ENCODE data around the gene S100A10.

The S100A10 gene

DNA sequence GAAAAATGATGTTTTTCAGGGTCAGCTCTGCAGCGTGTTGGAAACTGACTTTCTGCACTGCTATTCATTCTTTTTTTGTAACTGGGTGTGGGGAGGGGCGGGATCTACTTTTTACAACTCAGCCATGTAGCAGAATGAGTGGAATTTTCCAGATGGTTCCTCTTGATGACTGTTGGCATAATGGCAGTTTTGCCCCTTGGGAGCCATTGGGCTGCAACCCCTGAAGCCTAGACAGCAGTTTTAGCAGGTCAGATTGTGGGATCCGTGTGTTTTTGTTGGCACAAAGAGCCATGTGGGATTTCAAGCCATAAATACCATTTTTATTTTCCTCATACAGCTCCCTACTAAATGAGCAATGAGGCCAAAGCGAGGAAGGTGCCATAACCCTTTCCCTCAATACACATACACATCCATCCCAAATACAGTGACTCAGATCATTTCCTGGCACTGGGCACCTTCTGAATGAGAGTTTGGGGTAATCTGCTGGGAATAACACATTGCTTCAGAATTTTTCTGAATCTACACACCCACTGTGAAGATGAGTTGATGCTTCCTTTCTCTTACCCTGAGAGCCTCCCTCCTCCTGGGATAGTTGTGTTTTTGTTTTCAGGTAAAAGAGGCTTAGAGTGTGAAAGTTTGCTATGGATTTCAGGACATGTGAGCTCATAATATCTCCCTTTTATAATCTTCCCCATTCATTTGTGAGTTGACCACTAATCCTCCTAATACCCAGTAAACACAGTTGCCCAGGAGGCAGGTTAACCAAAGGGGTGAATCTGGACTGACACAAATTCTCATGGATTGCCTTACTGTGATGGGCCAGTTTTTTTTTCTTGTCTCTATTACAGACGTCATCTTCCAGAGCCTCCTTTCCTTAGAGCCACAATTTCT, 13.1 kb downstream of the S100A10 start:
- Histone ChIP-seq H3K9me3 (ENCODE audit: control insufficient read depth in 5 of 5, low read length in 5 of 5) (no peaks in the 10 kb centered on the region), H3K36me3 (ENCODE audit: control insufficient read depth in 5 of 5, insufficient read depth in 5 of 5, low read length in 5 of 5) (peaks cover 33 to 42% (median 40%) of the 10 kb centered on the region in 5 donors), H3K27me3 (ENCODE audit: control insufficient read depth in 5 of 5, insufficient read depth in 4 of 5, low read length in 5 of 5) (peaks cover 0 to 7% (median 0%) of the 10 kb centered on the region in 5 donors), H3K9ac (ENCODE audit: low read length in 5 of 5) (peak overlapping the region in 3 of 5 donors; percentile 29 to 74 (median 63)), H3K4me3 (ENCODE audit: low read depth in 1 of 5, low read length in 5 of 5) (peak overlapping the region in 2 of 5 donors; percentile 6 to 32), H3K4me1 (ENCODE audit: control insufficient read depth in 5 of 5, insufficient read depth in 5 of 5, low read length in 5 of 5) (peaks cover 13 to 31% (median 28%) of the 10 kb centered on the region in 5 donors), H3K27ac (ENCODE audit: low read depth, low read length) (peak overlapping the region; percentile 90)

DNA sequence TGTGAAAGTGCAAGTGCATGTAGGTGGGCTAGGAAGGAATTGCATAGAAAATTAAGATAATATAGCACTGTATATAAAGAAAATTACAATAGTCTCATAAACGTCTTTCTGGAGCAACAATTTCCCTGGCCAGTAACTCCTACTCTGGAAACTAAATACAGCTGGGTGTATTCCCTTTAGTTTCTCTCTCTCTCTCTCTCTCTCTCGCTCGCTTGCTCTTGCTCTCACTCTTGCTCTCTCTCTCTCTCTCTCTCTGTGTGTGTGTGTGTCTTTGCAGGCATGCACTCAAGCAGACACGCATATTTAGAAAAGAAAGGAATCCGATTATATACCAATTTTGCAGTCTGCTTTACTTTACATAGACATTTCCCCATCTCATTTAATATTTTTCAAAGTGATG, 14.7 kb downstream of the S100A10 start:
- Histone ChIP-seq H3K4me3 (ENCODE audit: low read depth in 1 of 5, low read length in 5 of 5) (no peak overlapping the region), H3K4me1 (ENCODE audit: control insufficient read depth in 5 of 5, insufficient read depth in 5 of 5, low read length in 5 of 5) (peaks cover 13 to 28% (median 26%) of the 10 kb centered on the region in 5 donors), H3K36me3 (ENCODE audit: control insufficient read depth in 5 of 5, insufficient read depth in 5 of 5, low read length in 5 of 5) (peaks cover 17 to 26% (median 24%) of the 10 kb centered on the region in 5 donors), H3K9me3 (ENCODE audit: control insufficient read depth in 5 of 5, low read length in 5 of 5) (no peaks in the 10 kb centered on the region), H3K27ac (ENCODE audit: low read depth, low read length) (no peak overlapping the region), H3K9ac (ENCODE audit: low read length in 5 of 5) (no peak overlapping the region), H3K27me3 (ENCODE audit: control insufficient read depth in 5 of 5, insufficient read depth in 4 of 5, low read length in 5 of 5) (peaks cover 0 to 7% (median 0%) of the 10 kb centered on the region in 5 donors)

DNA sequence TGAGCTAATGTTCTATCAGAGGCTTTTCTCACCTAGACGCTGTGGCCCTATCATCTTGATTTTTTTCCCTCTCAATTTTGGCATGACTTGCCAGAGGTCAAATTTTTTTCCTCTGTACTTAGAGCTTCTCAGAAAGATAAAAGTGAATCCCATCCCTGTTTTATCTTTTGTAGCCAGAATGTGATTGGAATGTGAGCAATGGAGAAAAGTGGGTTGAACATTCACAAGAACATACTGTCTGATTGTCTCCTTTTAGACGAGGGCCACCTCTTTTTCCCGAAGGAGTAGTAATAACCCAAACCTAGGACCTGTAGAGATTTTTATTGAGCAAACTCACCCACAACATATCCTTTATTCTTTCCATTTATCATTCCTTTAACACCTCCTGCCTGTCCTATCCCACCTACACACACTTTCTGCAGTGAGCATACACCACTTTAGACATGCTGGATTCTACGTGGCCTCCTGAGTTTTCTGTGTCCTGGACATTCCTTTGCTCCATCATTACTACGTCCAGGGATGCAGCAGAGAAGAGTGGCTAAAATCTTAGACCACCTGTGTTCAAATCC, 15.9 kb downstream of the S100A10 start:
- H3K9ac ChIP-seq (ENCODE audit: low read length in 5 of 5) = no peak overlapping the region
- H3K4me1 ChIP-seq (ENCODE audit: control insufficient read depth in 5 of 5, insufficient read depth in 5 of 5, low read length in 5 of 5) = peaks cover 13 to 29% (median 26%) of the 10 kb centered on the region in 5 donors
- no peak overlapping the region for H3K27ac ChIP-seq (ENCODE audit: low read depth, low read length)
- no peaks in the 10 kb centered on the region for H3K9me3 ChIP-seq (ENCODE audit: control insufficient read depth in 5 of 5, low read length in 5 of 5)
- no peak overlapping the region for H3K4me3 ChIP-seq (ENCODE audit: low read depth in 1 of 5, low read length in 5 of 5)
- peaks cover 0 to 7% (median 0%) of the 10 kb centered on the region in 5 donors for H3K27me3 ChIP-seq (ENCODE audit: control insufficient read depth in 5 of 5, insufficient read depth in 4 of 5, low read length in 5 of 5)
- H3K36me3 ChIP-seq (ENCODE audit: control insufficient read depth in 5 of 5, insufficient read depth in 5 of 5, low read length in 5 of 5) = peaks cover 7 to 14% (median 13%) of the 10 kb centered on the region in 5 donors

GRCh38 chr1:151976858-151977257, 16.8 kb downstream of the S100A10 start:
- no peak overlapping the region for H3K4me3 ChIP-seq (ENCODE audit: low read depth in 1 of 5, low read length in 5 of 5)
- peaks cover 0 to 5% (median 5%) of the 10 kb centered on the region in 5 donors for H3K36me3 ChIP-seq (ENCODE audit: control insufficient read depth in 5 of 5, insufficient read depth in 5 of 5, low read length in 5 of 5)
- H3K27me3 ChIP-seq (ENCODE audit: control insufficient read depth in 5 of 5, insufficient read depth in 4 of 5, low read length in 5 of 5) = peaks cover 0 to 7% (median 0%) of the 10 kb centered on the region in 5 donors
- H3K9me3 ChIP-seq (ENCODE audit: control insufficient read depth in 5 of 5, low read length in 5 of 5) = no peaks in the 10 kb centered on the region
- H3K4me1 ChIP-seq (ENCODE audit: control insufficient read depth in 5 of 5, insufficient read depth in 5 of 5, low read length in 5 of 5) = peaks cover 10 to 31% (median 24%) of the 10 kb centered on the region in 5 donors
- H3K9ac ChIP-seq (ENCODE audit: low read length in 5 of 5) = no peak overlapping the region
- no peak overlapping the region for H3K27ac ChIP-seq (ENCODE audit: low read depth, low read length)

DNA sequence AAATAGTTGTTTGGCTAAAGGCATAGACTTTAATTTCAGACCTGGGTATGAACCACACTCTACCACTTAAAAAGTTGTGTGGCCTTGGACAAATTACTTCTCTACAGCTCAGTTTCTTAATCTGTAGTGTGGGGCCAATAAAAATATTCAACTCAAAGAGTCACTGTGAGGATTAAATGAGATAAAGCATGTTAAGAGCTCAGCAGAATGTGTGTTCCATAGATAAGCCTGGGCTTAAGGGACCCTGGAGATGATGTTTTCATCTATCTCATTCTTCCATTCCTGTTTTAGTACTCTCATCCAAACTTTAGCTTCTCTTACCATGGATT, 17.7 kb downstream of the S100A10 start:
- no peak overlapping the region for H3K9ac ChIP-seq (ENCODE audit: low read length in 5 of 5)
- peaks cover 0 to 2% (median under 1%) of the 10 kb centered on the region in 5 donors for H3K36me3 ChIP-seq (ENCODE audit: control insufficient read depth in 5 of 5, insufficient read depth in 5 of 5, low read length in 5 of 5)
- H3K27ac ChIP-seq (ENCODE audit: low read depth, low read length) = no peak overlapping the region
- H3K9me3 ChIP-seq (ENCODE audit: control insufficient read depth in 5 of 5, low read length in 5 of 5) = no peaks in the 10 kb centered on the region
- H3K4me1 ChIP-seq (ENCODE audit: control insufficient read depth in 5 of 5, insufficient read depth in 5 of 5, low read length in 5 of 5) = peaks cover 7 to 23% (median 18%) of the 10 kb centered on the region in 5 donors
- H3K27me3 ChIP-seq (ENCODE audit: control insufficient read depth in 5 of 5, insufficient read depth in 4 of 5, low read length in 5 of 5) = peaks cover 0 to 7% (median 0%) of the 10 kb centered on the region in 5 donors
- H3K4me3 ChIP-seq (ENCODE audit: low read depth in 1 of 5, low read length in 5 of 5) = no peak overlapping the region

DNA sequence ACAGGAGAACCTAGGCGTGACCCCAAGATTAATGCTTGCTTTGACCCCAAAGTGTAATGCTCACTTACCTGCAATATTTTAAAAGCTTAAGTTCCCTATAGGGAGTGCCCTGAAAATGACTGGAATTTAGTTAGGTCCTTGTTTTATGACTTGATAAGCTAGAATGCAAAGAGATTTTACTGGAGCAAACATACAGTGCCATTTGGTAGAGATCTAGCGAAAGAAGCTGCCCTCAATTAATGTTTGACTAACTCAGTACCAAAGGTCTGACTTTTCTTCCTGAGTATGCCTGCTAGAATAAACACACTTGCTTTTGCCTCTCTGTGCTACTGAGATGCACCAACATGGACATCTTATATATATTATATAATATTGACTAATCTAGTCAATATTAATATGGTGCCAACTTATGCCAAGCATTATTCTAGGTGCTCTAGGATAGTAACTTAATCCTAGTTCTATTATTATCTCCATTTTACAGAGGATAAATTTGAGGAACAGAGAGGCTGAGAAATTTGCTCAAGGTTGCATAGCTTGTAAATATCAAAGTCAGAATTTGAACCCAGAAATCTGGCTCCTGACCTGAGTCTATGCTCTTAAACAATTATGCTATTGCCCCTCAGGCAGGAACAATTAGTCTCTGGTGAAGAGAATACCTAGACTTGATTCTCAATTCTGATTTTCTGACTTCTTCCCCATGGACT, 18.2 kb downstream of the S100A10 start:
- H3K27me3 ChIP-seq (ENCODE audit: control insufficient read depth in 5 of 5, insufficient read depth in 4 of 5, low read length in 5 of 5) = peaks cover 0 to 4% (median 0%) of the 10 kb centered on the region in 5 donors
- H3K27ac ChIP-seq (ENCODE audit: low read depth, low read length) = no peak overlapping the region
- no peak overlapping the region for H3K4me3 ChIP-seq (ENCODE audit: low read depth in 1 of 5, low read length in 5 of 5)
- no peaks in the 10 kb centered on the region for H3K9me3 ChIP-seq (ENCODE audit: control insufficient read depth in 5 of 5, low read length in 5 of 5)
- H3K4me1 ChIP-seq (ENCODE audit: control insufficient read depth in 5 of 5, insufficient read depth in 5 of 5, low read length in 5 of 5) = peaks cover 2 to 19% (median 13%) of the 10 kb centered on the region in 5 donors
- H3K36me3 ChIP-seq (ENCODE audit: control insufficient read depth in 5 of 5, insufficient read depth in 5 of 5, low read length in 5 of 5) = no peaks in the 10 kb centered on the region
- H3K9ac ChIP-seq (ENCODE audit: low read length in 5 of 5) = no peak overlapping the region

DNA sequence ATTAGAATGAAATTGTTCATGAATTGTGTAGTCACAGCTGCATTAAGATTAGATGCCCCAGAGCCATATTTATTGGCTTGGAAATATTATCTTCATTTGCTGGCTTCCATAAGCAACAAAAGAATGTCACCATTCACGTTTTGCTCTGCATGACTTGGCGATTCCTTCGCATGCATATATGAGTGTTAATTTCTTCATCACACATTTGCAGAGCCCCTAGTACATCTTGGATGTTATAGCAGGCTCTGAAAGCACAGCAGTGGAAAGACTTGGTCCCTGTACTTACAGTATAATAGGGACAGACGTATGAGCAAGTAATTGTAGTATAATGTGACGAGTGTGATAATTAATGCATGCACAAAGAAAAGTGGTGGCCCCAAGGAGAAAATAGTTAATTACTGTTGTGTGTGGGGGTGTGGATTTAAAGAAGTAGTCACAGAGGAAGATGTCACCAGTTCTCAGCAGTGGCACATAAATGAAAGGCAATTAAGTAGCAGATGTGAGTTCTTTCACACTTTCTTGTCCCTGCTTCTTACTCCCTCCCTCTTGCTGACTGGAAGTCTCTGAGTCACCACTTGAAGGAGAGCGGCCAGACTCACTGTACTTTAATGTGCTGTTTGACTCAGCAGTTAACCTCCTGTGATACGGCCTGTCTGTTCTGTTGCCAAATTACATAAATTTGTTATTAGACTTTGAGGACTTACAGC, 21.0 kb downstream of the S100A10 start:
- no peaks in the 10 kb centered on the region for H3K9me3 ChIP-seq (ENCODE audit: control insufficient read depth in 5 of 5, low read length in 5 of 5)
- H3K4me1 ChIP-seq (ENCODE audit: control insufficient read depth in 5 of 5, insufficient read depth in 5 of 5, low read length in 5 of 5) = peaks cover 6 to 29% (median 22%) of the 10 kb centered on the region in 5 donors
- H3K4me3 ChIP-seq (ENCODE audit: low read depth in 1 of 5, low read length in 5 of 5) = no peak overlapping the region
- no peaks in the 10 kb centered on the region for H3K27me3 ChIP-seq (ENCODE audit: control insufficient read depth in 5 of 5, insufficient read depth in 4 of 5, low read length in 5 of 5)
- no peak overlapping the region for H3K27ac ChIP-seq (ENCODE audit: low read depth, low read length)
- no peaks in the 10 kb centered on the region for H3K36me3 ChIP-seq (ENCODE audit: control insufficient read depth in 5 of 5, insufficient read depth in 5 of 5, low read length in 5 of 5)
- peak overlapping the region in 1 of 5 donors; percentile 32 for H3K9ac ChIP-seq (ENCODE audit: low read length in 5 of 5)

DNA sequence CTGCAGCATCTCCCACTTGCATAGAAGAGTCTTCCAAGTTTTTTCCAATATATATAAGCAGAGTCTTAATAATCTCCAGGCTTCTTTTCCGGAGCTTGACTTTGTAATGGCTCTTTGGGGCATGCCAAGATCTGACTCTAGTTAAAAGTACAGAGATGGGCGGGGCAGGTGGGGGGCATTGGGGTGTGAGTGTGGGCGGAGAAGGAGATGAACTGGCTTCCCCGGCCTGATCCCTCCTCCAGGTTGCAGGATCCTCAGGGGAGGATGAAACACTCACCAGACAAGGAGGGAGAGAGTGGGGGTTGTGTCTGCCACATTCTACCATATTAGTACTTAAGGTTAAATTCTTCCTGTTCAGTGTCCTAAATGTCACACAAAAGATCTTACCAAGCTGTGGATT, 23.0 kb downstream of the S100A10 start:
- no peaks in the 10 kb centered on the region for H3K36me3 ChIP-seq (ENCODE audit: control insufficient read depth in 5 of 5, insufficient read depth in 5 of 5, low read length in 5 of 5)
- H3K9ac ChIP-seq (ENCODE audit: low read length in 5 of 5) = no peak overlapping the region
- H3K4me1 ChIP-seq (ENCODE audit: control insufficient read depth in 5 of 5, insufficient read depth in 5 of 5, low read length in 5 of 5) = peaks cover 6 to 34% (median 22%) of the 10 kb centered on the region in 5 donors
- H3K27ac ChIP-seq (ENCODE audit: low read depth, low read length) = no peak overlapping the region
- H3K9me3 ChIP-seq (ENCODE audit: control insufficient read depth in 5 of 5, low read length in 5 of 5) = no peaks in the 10 kb centered on the region
- H3K4me3 ChIP-seq (ENCODE audit: low read depth in 1 of 5, low read length in 5 of 5) = no peak overlapping the region
- no peaks in the 10 kb centered on the region for H3K27me3 ChIP-seq (ENCODE audit: control insufficient read depth in 5 of 5, insufficient read depth in 4 of 5, low read length in 5 of 5)

DNA sequence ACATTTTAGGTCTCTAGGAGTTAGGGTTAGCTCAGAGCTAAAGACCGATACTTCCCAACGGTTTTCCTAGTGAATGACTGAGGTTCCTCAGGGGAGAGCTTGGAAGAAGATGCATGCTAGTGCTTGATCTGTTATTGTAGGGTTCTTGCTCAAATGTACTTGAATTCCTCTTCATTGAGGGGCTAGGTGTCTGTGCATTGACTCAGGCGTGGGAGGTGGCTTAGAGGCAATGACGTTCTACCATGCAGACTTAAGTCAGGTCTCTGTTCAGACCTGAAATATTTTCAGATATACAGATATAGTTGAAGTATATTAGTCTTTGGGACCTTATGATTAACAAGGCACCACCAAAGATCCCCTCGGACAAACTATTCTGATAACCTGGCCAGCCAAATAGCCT, 23.5 kb downstream of the S100A10 start:
- no peak overlapping the region for H3K4me3 ChIP-seq (ENCODE audit: low read depth in 1 of 5, low read length in 5 of 5)
- H3K9me3 ChIP-seq (ENCODE audit: control insufficient read depth in 5 of 5, low read length in 5 of 5) = no peaks in the 10 kb centered on the region
- no peaks in the 10 kb centered on the region for H3K36me3 ChIP-seq (ENCODE audit: control insufficient read depth in 5 of 5, insufficient read depth in 5 of 5, low read length in 5 of 5)
- no peaks in the 10 kb centered on the region for H3K27me3 ChIP-seq (ENCODE audit: control insufficient read depth in 5 of 5, insufficient read depth in 4 of 5, low read length in 5 of 5)
- no peak overlapping the region for H3K9ac ChIP-seq (ENCODE audit: low read length in 5 of 5)
- peaks cover 6 to 34% (median 22%) of the 10 kb centered on the region in 5 donors for H3K4me1 ChIP-seq (ENCODE audit: control insufficient read depth in 5 of 5, insufficient read depth in 5 of 5, low read length in 5 of 5)
- H3K27ac ChIP-seq (ENCODE audit: low read depth, low read length) = no peak overlapping the region

All from subcutaneous abdominal adipose tissue (tissue), 5 donors.